OCI-LY1 (cell line): ENCODE measurements around the gene MALT1.
"Not testable (repeated sequence)": the region's sequence is repeated elsewhere in the genome, so short reads cannot be mapped to it uniquely, and the experiment has no call there.

Source experiments
- H2AFZ ChIP-seq: fragments of 200-600 bp; sonication (generic), shearing (Covaris generic); 2 replicates; pipeline ENCODE4 v1.6.0; 2014; ENCODE audit warnings: antibody characterized with exemption, mild to moderate bottlenecking, low read length
- H3F3A ChIP-seq: fragments of 200-600 bp; sonication (generic), shearing (Covaris generic); 2 replicates; pipeline ENCODE4 v1.6.0; 2014; ENCODE audit warnings: mild to moderate bottlenecking, antibody characterized with exemption, low read length, moderate library complexity; ENCODE audit not compliant: insufficient read depth
- H3K27ac ChIP-seq: fragments of 200-600 bp; sonication (generic); 2 replicates; pipeline ENCODE4 v1.5.1; 2014; ENCODE audit warnings: low read length, mixed run types, mild to moderate bottlenecking, low read depth; ENCODE audit not compliant: poor library complexity, severe bottlenecking
- H3K27me3 ChIP-seq: fragments of 200-600 bp; sonication (generic); 2 replicates; pipeline ENCODE4 v1.6.0; 2014; ENCODE audit warnings: antibody characterized with exemption, mild to moderate bottlenecking, low read length, moderate library complexity; ENCODE audit not compliant: insufficient read depth
- H3K36me3 ChIP-seq: fragments of 200-600 bp; sonication (generic); 2 replicates; pipeline ENCODE4 v1.6.1; 2014; ENCODE audit warnings: mild to moderate bottlenecking, antibody characterized with exemption, low read length, moderate library complexity, mixed read lengths; ENCODE audit not compliant: insufficient read depth
- H3K4me1 ChIP-seq: fragments of 200-600 bp; sonication (generic); 2 replicates; pipeline ENCODE4 v1.5.1; 2014; ENCODE audit warnings: mild to moderate bottlenecking, low read length, moderate library complexity; ENCODE audit not compliant: insufficient read depth, severe bottlenecking
- H3K4me2 ChIP-seq: fragments of 200-600 bp; sonication (generic), shearing (Covaris generic); 2 replicates; pipeline ENCODE4 v1.6.1; 2014; ENCODE audit warnings: low read length
- H3K4me3 ChIP-seq: fragments of 200-600 bp; sonication (generic); 2 replicates; pipeline ENCODE4 v1.5.1; 2014; ENCODE audit warnings: low read length, low read depth, mild to moderate bottlenecking, mixed read lengths; ENCODE audit not compliant: poor library complexity, severe bottlenecking
- H3K79me2 ChIP-seq: fragments of 200-600 bp; shearing (Covaris generic); 2 replicates; pipeline ENCODE4 v1.6.1; 2016; ENCODE audit warnings: mixed run types, low read length, mixed read lengths; ENCODE audit not compliant: insufficient read depth
- H3K9ac ChIP-seq: fragments of 200-600 bp; sonication (generic), shearing (Covaris generic); 2 replicates; pipeline ENCODE4 v1.6.1; 2014; ENCODE audit warnings: mild to moderate bottlenecking, low read length, mixed read lengths
- H3K9me2 ChIP-seq: fragments of 200-600 bp; sonication (generic), shearing (Covaris generic); 2 replicates; pipeline ENCODE4 v1.6.1; 2014; ENCODE audit warnings: low read depth, mild to moderate bottlenecking, low read length, mixed read lengths
- H3K9me3 ChIP-seq: fragments of 200-600 bp; shearing (Covaris generic); 2 replicates; pipeline ENCODE4 v1.6.1; 2014; ENCODE audit warnings: low read length, mixed read lengths
- H4K20me1 ChIP-seq: fragments of 200-600 bp; sonication (generic), shearing (Covaris generic); 2 replicates; pipeline ENCODE4 v1.6.0; 2016; ENCODE audit warnings: mild to moderate bottlenecking, low read length; ENCODE audit not compliant: insufficient read depth
- EZH2 ChIP-seq: fragments of 200-600 bp; sonication (generic), shearing (Covaris generic); IDR thresholded peaks from 2 replicates; pipeline ENCODE4 v1.8.0; 2017; ENCODE audit warnings: borderline replicate concordance, mixed run types, mild to moderate bottlenecking, antibody characterized with exemption, low read length, moderate library complexity, mixed read lengths
- TF ChIP-seq, protein P1 (sequence below): fragments of 200-600 bp; sonication (generic), shearing (Covaris generic); IDR thresholded peaks from 2 replicates; pipeline ENCODE4 v1.5.1; 2017; ENCODE audit warnings: mild to moderate bottlenecking, antibody characterized with exemption, low read length, moderate library complexity, mixed read lengths

The MALT1 gene

DNA sequence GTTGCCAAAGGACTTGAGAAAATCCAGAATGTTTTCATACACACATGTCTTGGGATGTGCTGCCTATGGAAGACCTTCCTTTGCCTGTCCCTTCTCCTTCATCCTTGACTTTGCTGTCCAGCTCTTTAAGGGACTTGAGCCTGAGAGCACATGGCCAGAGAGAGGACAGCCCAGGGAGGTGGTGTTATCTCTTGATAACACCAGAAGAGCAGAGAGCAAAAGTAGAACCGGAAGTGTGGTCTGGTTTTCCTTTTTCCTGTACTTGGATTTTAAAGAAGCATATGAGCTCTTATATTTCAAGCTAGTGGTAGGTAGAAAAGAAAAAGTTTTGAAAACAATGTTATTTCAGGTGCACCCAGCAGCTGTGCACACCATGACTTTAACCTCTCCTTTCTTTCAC, 99.3 kb downstream of the MALT1 start:
- H3K27ac ChIP-seq = no peak overlapping the region
- H3K4me1 ChIP-seq = peaks cover 9% of the 10 kb centered on the region
- no peaks in the 10 kb centered on the region for H3K9me2 ChIP-seq
- H3K79me2 ChIP-seq = no peaks in the 10 kb centered on the region
- no peak overlapping the region for H3K4me3 ChIP-seq
- no peak overlapping the region for H3K9ac ChIP-seq
- H3K27me3 ChIP-seq = no peaks in the 10 kb centered on the region
- H3K36me3 ChIP-seq = no peaks in the 10 kb centered on the region
- no peak overlapping the region for H2AFZ ChIP-seq
- no peak overlapping the region for H3K4me2 ChIP-seq
- H3K9me3 ChIP-seq = no peaks in the 10 kb centered on the region
- TF ChIP-seq EZH2 = no peak
- TF ChIP-seq, protein P1, sequence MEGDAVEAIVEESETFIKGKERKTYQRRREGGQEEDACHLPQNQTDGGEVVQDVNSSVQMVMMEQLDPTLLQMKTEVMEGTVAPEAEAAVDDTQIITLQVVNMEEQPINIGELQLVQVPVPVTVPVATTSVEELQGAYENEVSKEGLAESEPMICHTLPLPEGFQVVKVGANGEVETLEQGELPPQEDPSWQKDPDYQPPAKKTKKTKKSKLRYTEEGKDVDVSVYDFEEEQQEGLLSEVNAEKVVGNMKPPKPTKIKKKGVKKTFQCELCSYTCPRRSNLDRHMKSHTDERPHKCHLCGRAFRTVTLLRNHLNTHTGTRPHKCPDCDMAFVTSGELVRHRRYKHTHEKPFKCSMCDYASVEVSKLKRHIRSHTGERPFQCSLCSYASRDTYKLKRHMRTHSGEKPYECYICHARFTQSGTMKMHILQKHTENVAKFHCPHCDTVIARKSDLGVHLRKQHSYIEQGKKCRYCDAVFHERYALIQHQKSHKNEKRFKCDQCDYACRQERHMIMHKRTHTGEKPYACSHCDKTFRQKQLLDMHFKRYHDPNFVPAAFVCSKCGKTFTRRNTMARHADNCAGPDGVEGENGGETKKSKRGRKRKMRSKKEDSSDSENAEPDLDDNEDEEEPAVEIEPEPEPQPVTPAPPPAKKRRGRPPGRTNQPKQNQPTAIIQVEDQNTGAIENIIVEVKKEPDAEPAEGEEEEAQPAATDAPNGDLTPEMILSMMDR = no peak
- no peaks in the 10 kb centered on the region for H4K20me1 ChIP-seq
- H3F3A ChIP-seq = no peaks in the 10 kb centered on the region

DNA sequence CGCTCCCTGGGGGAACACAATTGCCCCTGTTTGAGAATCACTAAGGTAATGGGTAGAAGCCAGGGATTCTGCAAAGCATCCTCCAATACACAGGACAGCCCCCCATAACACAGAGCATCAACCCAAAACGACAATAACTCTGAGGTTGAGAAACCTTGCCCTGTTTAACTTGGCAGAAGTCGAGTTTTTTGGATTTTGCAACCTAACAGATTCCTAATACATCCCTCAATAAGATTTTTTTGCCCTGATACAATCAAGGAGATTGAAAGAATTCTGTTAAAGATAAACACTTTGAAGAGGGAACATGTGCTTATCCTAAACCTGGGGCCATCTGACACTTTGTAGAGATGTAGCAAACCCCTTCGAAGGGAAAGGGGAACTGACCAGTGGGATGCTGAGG, 100.9 kb downstream of the MALT1 start:
- no peak overlapping the region for H3K4me2 ChIP-seq
- no peak overlapping the region for H3K9ac ChIP-seq
- no peaks in the 10 kb centered on the region for H3K27me3 ChIP-seq
- H3K79me2 ChIP-seq = no peaks in the 10 kb centered on the region
- no peaks in the 10 kb centered on the region for H3K9me3 ChIP-seq
- no peaks in the 10 kb centered on the region for H3K36me3 ChIP-seq
- no peak overlapping the region for H3K4me3 ChIP-seq
- no peak overlapping the region for H2AFZ ChIP-seq
- H3K4me1 ChIP-seq = peaks cover 9% of the 10 kb centered on the region
- H4K20me1 ChIP-seq = no peaks in the 10 kb centered on the region
- H3F3A ChIP-seq = no peaks in the 10 kb centered on the region
- TF ChIP-seq, protein P1 = no peak
- TF ChIP-seq EZH2 = no peak
- no peaks in the 10 kb centered on the region for H3K9me2 ChIP-seq
- no peak overlapping the region for H3K27ac ChIP-seq

DNA sequence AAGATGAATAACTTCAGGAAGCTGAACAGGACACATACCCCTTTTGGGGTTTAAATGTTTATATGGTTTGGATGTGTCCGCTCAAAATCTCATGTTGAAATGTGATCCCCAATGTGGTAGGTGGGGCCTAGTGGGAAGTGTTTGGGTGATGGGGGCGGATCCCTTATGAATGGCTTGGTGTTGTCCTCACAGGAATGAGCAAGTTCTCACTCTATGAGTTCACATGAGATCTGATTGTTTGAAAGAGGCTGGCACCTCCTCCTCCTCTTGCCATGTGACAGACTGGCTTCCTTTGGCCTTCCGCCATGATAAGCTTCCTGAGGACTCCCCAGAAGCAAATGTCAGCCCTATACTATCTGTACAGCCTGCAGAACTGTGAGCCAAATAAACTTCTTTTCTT, 104.8 kb downstream of the MALT1 start:
- H3K9me2 ChIP-seq = no peaks in the 10 kb centered on the region
- TF ChIP-seq, protein P1 = no peak
- TF ChIP-seq EZH2 = no peak
- no peak overlapping the region for H2AFZ ChIP-seq
- H3K4me2 ChIP-seq = no peak overlapping the region
- no peaks in the 10 kb centered on the region for H3K9me3 ChIP-seq
- no peak overlapping the region for H3K4me3 ChIP-seq
- H3K36me3 ChIP-seq = no peaks in the 10 kb centered on the region
- no peaks in the 10 kb centered on the region for H3F3A ChIP-seq
- H3K79me2 ChIP-seq = no peaks in the 10 kb centered on the region
- H3K27ac ChIP-seq = no peak overlapping the region
- no peaks in the 10 kb centered on the region for H4K20me1 ChIP-seq
- no peak overlapping the region for H3K9ac ChIP-seq
- H3K4me1 ChIP-seq = peaks cover under 1% of the 10 kb centered on the region
- H3K27me3 ChIP-seq = no peaks in the 10 kb centered on the region

GRCh38 chr18:58776541-58776940, 105.3 kb downstream of the MALT1 start:
- H3K79me2 ChIP-seq, H3K9me2 ChIP-seq, H4K20me1 ChIP-seq, H3K27ac ChIP-seq, H3F3A ChIP-seq, H3K9me3 ChIP-seq, H3K27me3 ChIP-seq, H3K4me1 ChIP-seq, H2AFZ ChIP-seq, H3K4me2 ChIP-seq, H3K36me3 ChIP-seq, H3K9ac ChIP-seq, H3K4me3 ChIP-seq: not testable (repeated sequence)
